GM19351 (cell line): ENCODE measurements around the gene ATP11A.

Experiments
- ATAC-seq: cut with Tn5 transposase; IDR thresholded peaks from one replicate; pipeline ENCODE4 v1.9.1; 2021; ENCODE audit warnings: mild to moderate bottlenecking, moderate library complexity; ENCODE audit not compliant: unreplicated experiment

The ATP11A gene

DNA sequence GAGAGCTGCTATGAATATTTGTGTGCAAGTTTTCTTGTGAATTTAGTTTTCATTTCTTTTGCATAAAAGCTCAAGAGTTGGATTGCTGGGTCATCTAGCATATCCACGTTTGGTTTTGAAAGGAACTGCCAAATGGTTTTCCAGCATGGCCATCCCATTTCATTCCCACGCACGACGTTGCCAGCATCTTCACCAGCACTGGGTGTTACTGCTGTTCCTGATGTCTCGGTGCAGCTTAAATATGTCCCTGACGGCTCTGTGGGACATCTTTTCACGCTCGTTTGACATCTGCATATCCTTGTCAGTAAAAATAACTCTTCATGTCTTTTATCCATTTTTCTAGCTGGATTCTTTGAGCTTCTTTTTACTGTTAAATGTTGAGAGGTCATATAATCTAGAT lies 123.7 kb downstream of the ATP11A start:
- ATAC-seq = no peak

DNA sequence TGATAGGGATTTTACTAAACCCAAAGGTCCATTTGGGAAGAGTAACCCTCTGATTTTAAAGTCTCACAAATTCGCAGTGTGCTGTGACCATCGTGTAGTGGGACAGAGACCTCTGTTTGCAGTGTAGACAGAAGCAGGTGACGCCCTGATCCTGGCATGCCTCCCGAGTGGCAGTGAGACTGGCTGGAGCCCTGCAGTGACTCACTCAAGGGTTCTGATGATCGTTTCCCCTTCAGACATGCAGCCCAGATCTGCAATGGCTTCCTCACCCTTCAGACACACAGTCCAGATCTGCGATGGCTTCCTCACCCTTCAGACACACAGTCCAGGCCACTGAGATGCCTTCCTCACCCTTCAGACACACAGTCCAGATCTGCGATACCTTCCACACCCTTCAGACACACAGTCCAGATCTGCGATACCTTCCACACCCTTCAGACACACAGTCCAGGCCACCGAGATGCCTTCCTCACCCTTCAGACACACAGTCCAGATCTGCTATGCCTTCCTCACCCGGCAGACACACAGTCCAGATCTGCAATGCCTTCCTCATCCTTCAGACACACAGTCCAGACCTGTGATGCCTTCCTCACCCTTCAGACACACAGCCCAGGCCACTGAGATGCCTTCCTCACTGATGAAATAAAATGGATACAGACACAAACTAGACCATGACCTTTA lies 125.2 kb downstream of the ATP11A start:
- no peak for ATAC-seq

- ATAC-seq = no peak
These were observed 126.0 kb downstream of the ATP11A start for GRCh38 chr13:112815871-112816270.

- ATAC-seq = no peak
These were observed 128.3 kb downstream of the ATP11A start for GRCh38 chr13:112818040-112818697.

- ATAC-seq = no peak
These were observed 128.8 kb downstream of the ATP11A start for GRCh38 chr13:112818698-112819045.

DNA sequence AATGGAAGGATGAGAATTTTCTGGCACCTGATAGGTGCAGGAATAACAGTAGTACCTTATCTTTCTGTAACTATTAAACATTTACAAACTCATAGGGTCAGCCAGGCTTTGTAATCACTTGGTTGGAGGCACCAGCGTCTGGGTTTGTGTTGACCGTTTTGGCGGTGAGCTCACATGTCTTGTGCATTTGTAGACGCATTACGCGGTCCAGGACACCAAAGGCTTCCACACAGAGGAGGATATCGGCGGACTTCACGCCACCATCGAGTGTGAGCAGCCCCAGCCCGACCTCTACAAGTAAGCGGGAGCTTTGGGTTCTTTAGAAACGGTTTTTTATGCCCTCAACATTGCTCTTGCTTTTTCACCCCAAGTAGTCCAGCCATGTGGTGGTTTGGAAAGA lies 129.3 kb downstream of the ATP11A start:
- ATAC-seq = no peak

DNA sequence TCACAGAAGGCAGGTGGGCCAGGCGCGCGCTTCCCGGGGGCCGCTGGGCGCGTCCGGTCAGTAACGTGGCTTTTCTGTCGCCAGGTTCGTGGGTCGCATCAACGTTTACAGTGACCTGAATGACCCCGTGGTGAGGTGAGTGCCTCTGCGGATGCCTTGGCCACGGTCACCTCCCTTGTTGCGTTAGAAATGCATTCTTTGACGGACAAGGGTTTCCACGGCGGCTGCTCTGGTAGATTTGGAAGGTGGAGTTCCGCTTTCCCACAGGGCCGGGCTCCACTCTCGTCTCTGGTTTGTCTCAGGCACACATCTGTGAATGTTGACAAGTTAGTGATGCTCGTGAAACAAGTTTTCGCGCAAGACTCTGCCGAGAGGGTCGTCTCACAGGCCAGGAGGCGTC lies 130.0 kb downstream of the ATP11A start:
- no peak for ATAC-seq

DNA sequence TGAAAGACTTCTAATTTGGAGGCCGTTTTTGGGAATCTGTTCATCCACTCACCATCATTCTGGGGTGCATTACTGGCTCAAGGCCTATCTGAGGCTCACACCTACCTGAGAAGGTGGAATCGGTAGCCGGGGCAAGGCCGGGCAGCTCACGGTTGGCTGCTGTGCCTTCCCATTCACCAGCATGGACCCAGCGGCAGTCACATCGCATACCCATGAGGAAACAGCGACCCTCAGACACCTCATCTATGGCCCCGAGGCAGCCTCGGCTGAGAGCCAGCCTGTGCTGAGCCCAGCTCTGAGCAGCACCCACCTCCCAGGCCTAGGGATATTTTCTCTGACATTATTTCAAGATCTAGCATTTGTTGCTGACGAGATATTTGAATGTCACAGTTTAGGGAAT lies 130.5 kb downstream of the ATP11A start:
- ATAC-seq = no peak

- no peak for ATAC-seq
These were observed 131.7 kb downstream of the ATP11A start for GRCh38 chr13:112821340-112822055.

GRCh38 chr13:112822851-112823250 lies 133.0 kb downstream of the ATP11A start:
- no peak for ATAC-seq

- ATAC-seq = no peak
These were observed 134.6 kb downstream of the ATP11A start for GRCh38 chr13:112824429-112824828.

GRCh38 chr13:112825071-112825470 lies 135.2 kb downstream of the ATP11A start:
- ATAC-seq = no peak

- no peak for ATAC-seq
These were observed 136.0 kb downstream of the ATP11A start for GRCh38 chr13:112825875-112826274.

DNA sequence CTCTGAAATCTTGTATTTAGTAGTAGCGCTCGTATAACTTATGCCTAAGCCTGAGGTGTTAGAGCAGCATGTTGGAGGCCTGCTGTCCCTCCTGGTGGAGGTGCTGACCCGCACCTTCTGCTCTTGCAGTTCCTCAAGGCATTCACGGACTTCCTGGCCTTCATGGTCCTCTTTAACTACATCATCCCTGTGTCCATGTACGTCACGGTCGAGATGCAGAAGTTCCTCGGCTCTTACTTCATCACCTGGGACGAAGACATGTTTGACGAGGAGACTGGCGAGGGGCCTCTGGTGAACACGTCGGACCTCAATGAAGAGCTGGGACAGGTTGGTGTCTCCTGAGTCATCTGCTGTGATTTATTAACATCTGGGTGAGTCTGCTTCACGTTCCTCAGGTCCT lies 136.7 kb downstream of the ATP11A start:
- ATAC-seq = no peak

DNA sequence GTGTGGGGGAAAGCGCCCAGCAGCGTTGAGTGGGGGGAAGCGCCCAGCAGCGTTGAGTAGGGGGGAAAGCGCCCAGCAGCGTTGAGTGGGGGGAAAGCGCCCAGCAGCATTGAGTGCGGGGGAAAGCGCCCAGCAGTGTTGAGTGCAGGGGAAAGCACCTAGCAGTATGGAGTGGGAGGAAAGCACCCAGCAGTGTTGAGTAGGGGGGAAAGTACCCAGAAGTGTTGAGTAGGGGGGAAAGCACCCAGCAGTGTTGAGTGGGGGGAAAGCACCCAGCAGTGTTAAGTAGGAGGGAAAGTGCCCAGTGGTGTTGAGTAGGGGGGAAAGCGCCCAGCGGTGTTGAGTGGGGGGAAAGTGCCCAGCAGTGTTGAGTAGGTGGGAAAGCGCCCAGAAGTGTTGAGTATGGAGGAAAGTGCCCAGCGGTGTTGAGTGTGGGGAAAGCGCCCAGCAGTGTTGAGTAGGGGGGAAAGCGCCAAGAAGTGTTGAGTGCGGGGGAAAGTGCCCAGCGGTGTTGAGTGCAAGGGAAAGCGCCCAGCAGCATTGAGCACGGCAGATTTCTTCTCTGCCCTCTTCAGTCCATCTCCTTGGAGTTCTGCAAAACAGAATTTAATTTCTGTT lies 138.4 kb downstream of the ATP11A start:
- no peak for ATAC-seq

- no peak for ATAC-seq
These were observed 138.9 kb downstream of the ATP11A start for GRCh38 chr13:112828756-112829155.

DNA sequence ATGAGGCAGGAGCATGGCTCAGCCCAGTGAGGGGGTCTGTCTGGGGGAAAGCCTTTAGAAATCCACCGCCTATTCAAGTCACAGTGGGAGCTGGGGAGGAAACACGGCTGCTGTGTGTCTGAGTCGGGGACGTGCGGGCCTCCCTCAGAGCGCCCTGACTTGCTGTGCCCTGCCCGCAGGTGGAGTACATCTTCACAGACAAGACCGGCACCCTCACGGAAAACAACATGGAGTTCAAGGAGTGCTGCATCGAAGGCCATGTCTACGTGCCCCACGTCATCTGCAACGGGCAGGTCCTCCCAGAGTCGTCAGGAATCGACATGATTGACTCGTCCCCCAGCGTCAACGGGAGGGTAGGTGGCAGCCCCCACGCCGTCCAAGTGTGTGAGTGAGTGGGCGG lies 141.4 kb downstream of the ATP11A start:
- no peak for ATAC-seq

- ATAC-seq = no peak
These were observed 142.0 kb downstream of the ATP11A start for GRCh38 chr13:112831801-112832200.

DNA sequence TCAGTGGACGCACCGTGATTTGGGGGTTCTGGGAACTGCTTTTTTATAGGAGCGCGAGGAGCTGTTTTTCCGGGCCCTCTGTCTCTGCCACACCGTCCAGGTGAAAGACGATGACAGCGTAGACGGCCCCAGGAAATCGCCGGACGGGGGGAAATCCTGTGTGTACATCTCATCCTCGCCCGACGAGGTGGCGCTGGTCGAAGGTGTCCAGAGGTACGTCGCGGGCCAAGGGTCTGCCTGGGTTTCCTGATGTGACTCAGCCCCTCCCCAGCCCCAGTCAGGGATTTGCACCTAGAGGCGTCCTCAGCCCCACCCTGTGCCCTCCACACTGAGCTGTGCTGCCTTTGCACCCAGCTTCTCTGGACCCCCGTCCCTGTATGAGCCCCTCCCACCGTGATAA lies 143.0 kb downstream of the ATP11A start:
- no peak for ATAC-seq

- ATAC-seq = no peak
These were observed 143.9 kb downstream of the ATP11A start for GRCh38 chr13:112833551-112834257.

DNA sequence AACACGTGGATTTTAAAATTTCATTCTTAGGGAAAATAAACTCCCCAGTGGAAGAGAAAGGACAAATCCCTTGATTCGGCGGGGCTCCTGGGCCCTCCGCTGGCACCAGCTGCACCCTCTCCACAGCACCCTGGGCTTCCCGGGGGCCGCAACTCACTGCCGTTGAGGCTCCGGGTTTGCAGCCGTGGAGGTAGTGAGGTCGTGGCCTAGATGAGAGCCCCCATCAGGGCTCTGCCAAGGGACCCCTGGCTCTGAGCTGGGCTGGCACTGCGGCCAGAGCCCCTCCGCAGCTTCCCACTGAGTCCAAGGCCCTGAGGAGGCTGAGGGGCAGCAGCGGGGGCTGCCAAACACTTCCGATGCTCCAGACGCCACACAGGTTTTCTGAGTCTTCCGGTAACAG lies 145.5 kb downstream of the ATP11A start:
- ATAC-seq = no peak
